ENCODE measurements around the gene IFT22. TPM values are rescaled to one million over a fixed set of nuclear protein-coding genes. Genes with fewer than 3 reads are reported as not detected.

The IFT22 gene
- polyA plus RNA-seq, 1 of the 3 experiments (the other 2 are of a cell fraction): 66.7 TPM

DNA sequence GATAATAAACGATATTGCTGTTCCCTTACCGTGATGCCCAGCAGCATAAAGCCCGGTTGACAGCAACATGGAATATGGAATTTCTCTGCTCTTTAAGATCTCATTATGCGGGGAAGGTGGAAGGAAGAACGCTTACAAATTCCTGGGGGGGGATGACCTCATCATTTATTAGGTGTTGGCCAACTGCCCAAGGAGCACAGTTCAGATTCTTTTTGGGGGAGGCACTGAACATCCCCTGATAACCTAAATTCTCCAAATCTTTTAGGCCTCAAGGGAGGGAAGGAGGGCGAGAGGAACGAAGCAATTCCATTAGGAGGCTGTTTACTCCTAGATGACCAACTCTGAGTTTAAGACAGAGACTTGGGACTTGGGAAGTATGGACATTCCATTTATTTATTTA is 35.8 kb upstream of the IFT22 start:
- no peak for DNase-seq
- CTCF ChIA-PET: interaction anchor here (3.8 kb wide), 1 partner anchor 150 kb away, joined by 22 read pairs; no protein-coding TSS in a partner anchor
- 69% methylated on average over 7 of the region's 7 CpGs for WGBS (ENCODE audit: low lambda C conversion rate)
- H3K36me3 ChIP-seq (replicated peaks in 1 of 2; ENCODE audit: control insufficient read depth in 1 of 2, insufficient read depth in 2 of 2, low read length in 1 of 2): no peaks in the 10 kb centered on the region
- POLR2A ChIA-PET: interaction anchor here (0.6 kb wide), 1 partner anchor 84 kb away, joined by 3 read pairs; no protein-coding TSS in a partner anchor
- no peak overlapping the region for H3K27ac ChIP-seq (ENCODE audit: low read depth in 2 of 2, low read length in 1 of 2)
- H3K79me2 ChIP-seq (ENCODE audit: insufficient read depth): no peaks in the 10 kb centered on the region
- no peak overlapping the region for H3K4me3 ChIP-seq (ENCODE audit: low read depth in 2 of 2, low read length in 1 of 2)
- no peaks in the 10 kb centered on the region for H3K9me3 ChIP-seq
- TF ChIP-seq SIN3A (IDR thresholded peaks at IDR 0.05; ENCODE audit: borderline replicate concordance, low read depth, low read length) (no peak), ELF1 (IDR thresholded peaks at IDR 0.05) (no peak), PBX3 (IDR thresholded peaks at IDR 0.05) (no peak), RAD21 (IDR thresholded peaks at IDR 0.05; ENCODE audit: low read length) (no peak), FOXJ3 (CRISPR knock-in tag; IDR thresholded peaks at IDR 0.05) (no peak), NFIC (IDR thresholded peaks at IDR 0.05; ENCODE audit: borderline replicate concordance) (no peak), POLR2AphosphoS5 (IDR thresholded peaks at IDR 0.05; ENCODE audit: low read depth, low read length) (no peak)
- TF ChIP-seq, protein P1, sequence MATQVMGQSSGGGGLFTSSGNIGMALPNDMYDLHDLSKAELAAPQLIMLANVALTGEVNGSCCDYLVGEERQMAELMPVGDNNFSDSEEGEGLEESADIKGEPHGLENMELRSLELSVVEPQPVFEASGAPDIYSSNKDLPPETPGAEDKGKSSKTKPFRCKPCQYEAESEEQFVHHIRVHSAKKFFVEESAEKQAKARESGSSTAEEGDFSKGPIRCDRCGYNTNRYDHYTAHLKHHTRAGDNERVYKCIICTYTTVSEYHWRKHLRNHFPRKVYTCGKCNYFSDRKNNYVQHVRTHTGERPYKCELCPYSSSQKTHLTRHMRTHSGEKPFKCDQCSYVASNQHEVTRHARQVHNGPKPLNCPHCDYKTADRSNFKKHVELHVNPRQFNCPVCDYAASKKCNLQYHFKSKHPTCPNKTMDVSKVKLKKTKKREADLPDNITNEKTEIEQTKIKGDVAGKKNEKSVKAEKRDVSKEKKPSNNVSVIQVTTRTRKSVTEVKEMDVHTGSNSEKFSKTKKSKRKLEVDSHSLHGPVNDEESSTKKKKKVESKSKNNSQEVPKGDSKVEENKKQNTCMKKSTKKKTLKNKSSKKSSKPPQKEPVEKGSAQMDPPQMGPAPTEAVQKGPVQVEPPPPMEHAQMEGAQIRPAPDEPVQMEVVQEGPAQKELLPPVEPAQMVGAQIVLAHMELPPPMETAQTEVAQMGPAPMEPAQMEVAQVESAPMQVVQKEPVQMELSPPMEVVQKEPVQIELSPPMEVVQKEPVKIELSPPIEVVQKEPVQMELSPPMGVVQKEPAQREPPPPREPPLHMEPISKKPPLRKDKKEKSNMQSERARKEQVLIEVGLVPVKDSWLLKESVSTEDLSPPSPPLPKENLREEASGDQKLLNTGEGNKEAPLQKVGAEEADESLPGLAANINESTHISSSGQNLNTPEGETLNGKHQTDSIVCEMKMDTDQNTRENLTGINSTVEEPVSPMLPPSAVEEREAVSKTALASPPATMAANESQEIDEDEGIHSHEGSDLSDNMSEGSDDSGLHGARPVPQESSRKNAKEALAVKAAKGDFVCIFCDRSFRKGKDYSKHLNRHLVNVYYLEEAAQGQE (IDR thresholded peaks at IDR 0.05; ENCODE audit: low read depth, low read length): no peak
- TF ChIP-seq, protein P2, sequence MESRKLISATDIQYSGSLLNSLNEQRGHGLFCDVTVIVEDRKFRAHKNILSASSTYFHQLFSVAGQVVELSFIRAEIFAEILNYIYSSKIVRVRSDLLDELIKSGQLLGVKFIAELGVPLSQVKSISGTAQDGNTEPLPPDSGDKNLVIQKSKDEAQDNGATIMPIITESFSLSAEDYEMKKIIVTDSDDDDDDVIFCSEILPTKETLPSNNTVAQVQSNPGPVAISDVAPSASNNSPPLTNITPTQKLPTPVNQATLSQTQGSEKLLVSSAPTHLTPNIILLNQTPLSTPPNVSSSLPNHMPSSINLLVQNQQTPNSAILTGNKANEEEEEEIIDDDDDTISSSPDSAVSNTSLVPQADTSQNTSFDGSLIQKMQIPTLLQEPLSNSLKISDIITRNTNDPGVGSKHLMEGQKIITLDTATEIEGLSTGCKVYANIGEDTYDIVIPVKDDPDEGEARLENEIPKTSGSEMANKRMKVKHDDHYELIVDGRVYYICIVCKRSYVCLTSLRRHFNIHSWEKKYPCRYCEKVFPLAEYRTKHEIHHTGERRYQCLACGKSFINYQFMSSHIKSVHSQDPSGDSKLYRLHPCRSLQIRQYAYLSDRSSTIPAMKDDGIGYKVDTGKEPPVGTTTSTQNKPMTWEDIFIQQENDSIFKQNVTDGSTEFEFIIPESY (IDR thresholded peaks at IDR 0.05; ENCODE audit: borderline replicate concordance, low read depth): no peak
- TF ChIP-seq, protein P3, sequence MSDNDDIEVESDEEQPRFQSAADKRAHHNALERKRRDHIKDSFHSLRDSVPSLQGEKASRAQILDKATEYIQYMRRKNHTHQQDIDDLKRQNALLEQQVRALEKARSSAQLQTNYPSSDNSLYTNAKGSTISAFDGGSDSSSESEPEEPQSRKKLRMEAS (IDR thresholded peaks at IDR 0.05; ENCODE audit: low read depth): no peak
- no peaks in the 10 kb centered on the region for H3K9me2 ChIP-seq
- no peak overlapping the region for H3K9ac ChIP-seq
- H3K4me1 ChIP-seq (ENCODE audit: control insufficient read depth in 1 of 2, insufficient read depth in 2 of 2, low read depth in 1 of 2, low read length in 1 of 2): peaks cover 0 to 2% of the 10 kb centered on the region in 2 experiments; a peak in 1 of 4 replicates
- H3F3A ChIP-seq (replicated peaks; ENCODE audit: insufficient read depth): no peaks in the 10 kb centered on the region
- H3K27me3 ChIP-seq (ENCODE audit: insufficient read depth): peaks cover 17% of the 10 kb centered on the region
- no peaks in the 10 kb centered on the region for H4K20me1 ChIP-seq (ENCODE audit: insufficient read depth)
- no peak overlapping the region for H3K4me2 ChIP-seq
- H2AFZ ChIP-seq (ENCODE audit: low read depth): no peak overlapping the region

Data from SK-N-SH (cell line).